Neutrophil (primary cell): ENCODE results near the gene BEX3.

Experiments used
- H3K27ac ChIP-seq: fragments of 200-600 bp; sonication (generic); 2 replicates; pipeline ENCODE4 v1.5.1; 2016; ENCODE audit warnings: mild to moderate bottlenecking, moderate library complexity
- H3K27me3 ChIP-seq: fragments of 200-600 bp; sonication (generic); 2 replicates; pipeline ENCODE4 v1.6.0; 2016; ENCODE audit warnings: mild to moderate bottlenecking
- H3K36me3 ChIP-seq: fragments of 200-600 bp; sonication (generic); 2 replicates; pipeline ENCODE4 v1.5.1; 2017
- H3K4me1 ChIP-seq, 2 experiments: fragments of 200-600 bp in 1 of 2; sonication (generic) in 1 of 2; 1 replicate in 1 of 2; 2 replicates in 1 of 2; pipeline versions ENCODE4 v1.5.1 to v1.6.1; 2013 to 2016; ENCODE audit warnings: low read depth in 1 of 2, low read length in 1 of 2, mild to moderate bottlenecking in 1 of 2, moderate library complexity in 1 of 2; ENCODE audit not compliant: control insufficient read depth in 1 of 2, insufficient read depth in 1 of 2
- H3K4me3 ChIP-seq, 2 experiments: fragments of 200-600 bp in 1 of 2; sonication (generic) in 1 of 2; 1 replicate in 1 of 2; 2 replicates in 1 of 2; pipeline ENCODE4 v1.5.1; 2013 to 2016; ENCODE audit warnings: low read depth in 1 of 2, low read length in 1 of 2, mild to moderate bottlenecking in 1 of 2, moderate library complexity in 1 of 2
- H3K9me3 ChIP-seq: fragments of 200-600 bp; sonication (generic); 2 replicates; pipeline ENCODE4 v1.5.1; 2016
- TF ChIP-seq, protein P1 (sequence below): fragments of 200-600 bp; sonication (generic); IDR thresholded peaks from 2 replicates; pipeline ENCODE4 v1.5.1; 2016; ENCODE audit warnings: antibody characterized with exemption

The BEX3 gene

DNA sequence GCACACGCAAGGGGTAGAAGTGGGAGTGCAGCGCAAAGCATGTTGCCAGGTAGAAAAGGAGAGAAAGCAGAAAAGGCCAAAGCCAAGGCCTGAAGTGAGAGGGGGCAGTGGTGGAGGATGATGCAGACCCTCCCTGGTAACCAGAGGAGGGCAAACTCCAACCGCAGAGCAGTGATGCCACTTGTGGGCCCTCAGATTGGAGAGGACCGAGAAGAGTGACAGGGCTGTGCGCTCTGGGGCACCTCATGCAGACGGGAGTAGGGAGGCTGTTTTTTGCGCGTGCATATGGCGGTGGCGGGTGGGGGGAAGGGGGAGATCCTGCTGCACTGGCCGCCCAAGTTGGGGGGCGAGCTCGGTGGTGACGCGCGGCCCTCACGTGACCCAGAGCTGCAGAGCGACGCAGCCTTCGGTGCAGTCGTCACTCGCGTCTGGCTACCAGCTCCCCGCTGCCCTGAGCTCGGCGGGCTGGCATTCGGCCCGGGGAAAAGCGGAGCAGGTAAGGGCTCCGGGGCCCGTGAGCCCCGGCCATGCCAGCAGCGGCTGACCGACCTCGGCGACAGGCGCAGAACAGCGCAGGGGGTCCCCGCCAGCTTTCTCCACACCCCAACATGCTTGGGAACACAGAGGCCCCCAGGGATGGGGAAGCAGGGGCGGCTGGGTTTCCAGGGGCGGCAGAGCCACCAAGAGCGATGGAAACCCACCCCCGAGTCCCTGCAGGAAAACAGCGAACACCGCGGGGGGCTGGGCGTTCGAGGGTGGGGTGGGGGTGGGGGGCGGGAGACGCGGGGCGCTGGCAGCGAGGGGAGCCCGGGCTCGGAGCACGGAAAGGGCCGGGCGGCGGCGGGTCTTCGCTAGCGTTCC, at the start of gene BEX3:
TSS of gene BEX3 (plus strand) at position 421 of the 861 bp plus-strand sequence. CDS start 984 bp downstream, outside the sequence.
- Histone ChIP-seq H3K4me3 (peak within 1 kb of the TSS in 1 of 2 experiments; percentile 30), H3K27ac (no peak within 1 kb of the TSS), H3K27me3 (peaks cover 20% of the 10 kb centered on the region), H3K4me1 (peaks cover 3 to 5% of the 10 kb centered on the region in 2 experiments), H3K9me3 (no peaks in the 10 kb centered on the region), H3K36me3 (no peaks in the 10 kb centered on the region)
- TF ChIP-seq, protein P1, sequence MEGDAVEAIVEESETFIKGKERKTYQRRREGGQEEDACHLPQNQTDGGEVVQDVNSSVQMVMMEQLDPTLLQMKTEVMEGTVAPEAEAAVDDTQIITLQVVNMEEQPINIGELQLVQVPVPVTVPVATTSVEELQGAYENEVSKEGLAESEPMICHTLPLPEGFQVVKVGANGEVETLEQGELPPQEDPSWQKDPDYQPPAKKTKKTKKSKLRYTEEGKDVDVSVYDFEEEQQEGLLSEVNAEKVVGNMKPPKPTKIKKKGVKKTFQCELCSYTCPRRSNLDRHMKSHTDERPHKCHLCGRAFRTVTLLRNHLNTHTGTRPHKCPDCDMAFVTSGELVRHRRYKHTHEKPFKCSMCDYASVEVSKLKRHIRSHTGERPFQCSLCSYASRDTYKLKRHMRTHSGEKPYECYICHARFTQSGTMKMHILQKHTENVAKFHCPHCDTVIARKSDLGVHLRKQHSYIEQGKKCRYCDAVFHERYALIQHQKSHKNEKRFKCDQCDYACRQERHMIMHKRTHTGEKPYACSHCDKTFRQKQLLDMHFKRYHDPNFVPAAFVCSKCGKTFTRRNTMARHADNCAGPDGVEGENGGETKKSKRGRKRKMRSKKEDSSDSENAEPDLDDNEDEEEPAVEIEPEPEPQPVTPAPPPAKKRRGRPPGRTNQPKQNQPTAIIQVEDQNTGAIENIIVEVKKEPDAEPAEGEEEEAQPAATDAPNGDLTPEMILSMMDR, result no peak

DNA sequence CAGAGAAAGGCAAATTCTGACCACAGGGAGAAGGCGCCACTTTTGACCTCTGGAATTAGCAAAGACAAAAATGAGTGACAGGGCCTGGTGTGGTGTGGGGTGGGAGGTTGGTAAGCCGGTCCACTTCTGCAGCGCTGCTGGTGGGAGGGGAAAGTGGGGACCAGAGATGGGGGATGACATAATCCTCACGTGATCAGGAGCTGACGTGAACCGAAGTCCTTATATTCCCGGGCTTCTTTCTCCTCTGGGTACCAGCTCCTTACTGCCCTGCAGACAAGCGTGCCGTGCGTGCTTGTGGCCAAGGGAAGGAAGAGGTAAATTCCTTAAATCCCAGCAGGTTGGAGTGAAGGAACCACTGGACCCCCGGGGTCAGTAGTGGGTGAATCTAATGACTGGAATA, 46.3 kb upstream of the BEX3 start, which contains the start of gene TCEAL7:
TSS of gene TCEAL7 (plus strand) at position 249 of the 400 bp plus-strand sequence. CDS start 1,165 bp downstream, outside the sequence.
- H3K9me3 ChIP-seq, result no peaks in the 10 kb centered on the region
- H3K27me3 ChIP-seq, result peaks cover 36% of the 10 kb centered on the region
- TF ChIP-seq, protein P1, result no peak
- no peak within 1 kb of the TSS for H3K27ac ChIP-seq
- no peak within 1 kb of the TSS for H3K4me3 ChIP-seq
- no peaks in the 10 kb centered on the region for H3K36me3 ChIP-seq
- no peaks in the 10 kb centered on the region for H3K4me1 ChIP-seq

DNA sequence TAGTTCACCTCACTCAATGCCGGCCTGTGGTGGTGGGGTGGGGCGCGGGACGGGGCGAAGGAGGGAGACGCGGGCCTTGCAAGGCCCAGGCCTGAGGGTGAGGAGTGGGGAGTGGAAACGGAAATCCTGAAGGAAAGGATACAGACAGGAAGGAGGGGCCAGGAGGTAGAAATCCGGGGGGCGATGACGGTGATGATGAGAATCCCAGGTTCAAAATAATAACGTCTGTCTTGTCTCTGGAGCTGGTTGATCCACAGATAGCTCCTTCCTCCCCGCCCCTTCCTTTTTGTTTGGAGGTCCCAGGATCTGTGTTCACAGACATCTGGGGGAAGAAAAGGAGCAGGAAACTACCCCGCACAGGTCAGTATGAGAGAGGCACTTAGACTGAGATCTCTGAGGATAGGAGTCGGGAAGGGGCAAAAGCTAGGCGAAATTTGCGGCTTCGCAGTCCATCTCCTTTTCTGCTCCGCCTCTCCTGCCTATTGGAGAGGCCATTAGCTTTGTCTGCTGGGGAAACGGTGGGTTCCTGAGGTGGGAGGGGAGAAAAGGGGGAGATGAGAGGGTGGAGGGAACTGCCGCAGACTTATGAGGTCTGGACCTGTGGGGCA, 45.6 kb upstream of the BEX3 start:
- TF ChIP-seq, protein P1, result no peak
- H3K27ac ChIP-seq, result no peak overlapping the region
- peaks cover 36% of the 10 kb centered on the region for H3K27me3 ChIP-seq
- no peaks in the 10 kb centered on the region for H3K36me3 ChIP-seq
- H3K9me3 ChIP-seq, result no peaks in the 10 kb centered on the region
- no peak overlapping the region for H3K4me3 ChIP-seq
- H3K4me1 ChIP-seq, result no peaks in the 10 kb centered on the region

DNA sequence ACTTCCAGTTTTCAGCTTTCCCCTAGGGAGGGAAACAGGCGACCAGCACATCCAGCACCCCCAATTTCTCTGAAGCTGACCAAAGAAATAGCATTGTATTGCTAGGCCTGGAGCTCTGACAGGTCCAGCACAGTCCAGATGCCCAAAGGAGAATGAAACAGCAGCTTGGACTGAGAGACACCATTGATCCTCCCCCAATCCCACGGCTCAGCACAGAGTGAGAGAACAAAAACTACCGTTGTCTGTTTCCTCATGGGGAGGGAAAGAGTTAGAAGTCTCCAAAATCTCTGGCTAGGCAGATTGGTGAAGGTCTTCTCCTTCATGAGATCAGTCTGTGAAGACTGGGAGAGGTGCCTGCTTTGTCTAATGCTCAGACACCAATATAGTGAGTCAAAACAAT, 37.7 kb upstream of the BEX3 start:
- TF ChIP-seq, protein P1, result no peak

DNA sequence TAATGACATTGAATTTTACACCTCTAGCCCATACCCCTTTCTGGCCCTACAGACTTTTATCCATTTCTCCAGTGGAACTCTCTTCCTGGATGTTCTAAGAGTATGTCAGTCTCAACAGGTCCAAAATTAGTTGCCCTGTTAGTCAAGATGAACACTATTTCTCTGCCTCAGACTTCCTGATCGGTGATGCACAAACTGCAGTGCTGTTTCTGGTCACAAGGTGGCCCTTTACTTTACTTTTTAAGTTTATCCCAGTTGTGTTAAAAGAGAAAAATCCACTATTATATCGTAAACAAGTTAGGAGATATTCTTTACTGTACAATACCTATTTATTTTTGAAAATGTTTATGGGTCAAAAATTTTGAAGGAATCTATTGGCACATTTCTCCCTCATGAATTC, 33.2 kb upstream of the BEX3 start:
- Histone ChIP-seq H3K4me3 (no peak overlapping the region), H3K4me1 (no peaks in the 10 kb centered on the region), H3K36me3 (no peaks in the 10 kb centered on the region), H3K27me3 (no peaks in the 10 kb centered on the region), H3K27ac (no peak overlapping the region), H3K9me3 (no peaks in the 10 kb centered on the region)
- TF ChIP-seq, protein P1, result no peak

More for the DNA sequence above, 37.7 kb upstream of the BEX3 start:
- no peak overlapping the region for H3K4me3 ChIP-seq
- no peaks in the 10 kb centered on the region for H3K27me3 ChIP-seq
- H3K4me1 ChIP-seq, result no peaks in the 10 kb centered on the region
- H3K36me3 ChIP-seq, result no peaks in the 10 kb centered on the region
- no peaks in the 10 kb centered on the region for H3K9me3 ChIP-seq
- H3K27ac ChIP-seq, result no peak overlapping the region
